A673 (cell line): Measurements from ENCODE around the gene LDB2. TPM values are rescaled to one million over a fixed set of nuclear protein-coding genes. Genes with fewer than 3 reads are reported as not detected.

Source experiments
- BruUV-seq: library from RNA; stranded (reverse); fragments of 400-500 nt; replicated peaks from 2 replicates; lab custom pipeline; 2021; lab: Mats Ljungman, UMichigan
- CTCF ChIA-PET: fragments of 300-600 bp; sonication (Branson Sonifier 250); formaldehyde crosslinking; loops from one replicate; lab custom pipeline; 2022; ENCODE audit warnings: antibody characterized with exemption; lab: Charles Lee
- POLR2A ChIA-PET: fragments of 300-600 bp; sonication (Branson Sonifier 250); formaldehyde crosslinking; loops from one replicate; lab custom pipeline; 2022; ENCODE audit warnings: antibody characterized with exemption; ENCODE audit not compliant: low non-redundant PET; lab: Charles Lee
- DNase-seq: peaks from one replicate; pipeline ENCODE4 v3.0.0-alpha.2; 2015; ENCODE audit warnings: low spot score
- H3K27ac ChIP-seq: fragments of 200-600 bp; sonication (generic); 2 replicates; pipeline ENCODE4 v1.5.1; 2016; ENCODE audit warnings: mixed run types, low read depth, mild to moderate bottlenecking, mixed read lengths, antibody characterized with exemption, low read length; ENCODE audit not compliant: poor library complexity, severe bottlenecking
- H3K27me3 ChIP-seq: fragments of 200-600 bp; sonication (generic); replicated peaks from 2 replicates; pipeline ENCODE4 v1.6.1; 2017; ENCODE audit warnings: mixed run types, low read depth, mild to moderate bottlenecking, mixed read lengths, antibody characterized with exemption, low read length; ENCODE audit not compliant: insufficient read depth, poor library complexity
- H3K36me3 ChIP-seq: fragments of 200-600 bp; sonication (generic); 2 replicates; pipeline ENCODE4 v1.6.1; 2016; ENCODE audit warnings: mixed run types, mild to moderate bottlenecking, mixed read lengths, antibody characterized with exemption, low read length; ENCODE audit not compliant: insufficient read depth, poor library complexity, severe bottlenecking
- H3K4me1 ChIP-seq: fragments of 200-600 bp; sonication (generic); 2 replicates; pipeline ENCODE4 v1.6.1; 2017; ENCODE audit warnings: mixed run types, mild to moderate bottlenecking, mixed read lengths, antibody characterized with exemption, low read length; ENCODE audit not compliant: insufficient read depth, poor library complexity, severe bottlenecking
- H3K4me3 ChIP-seq: fragments of 200-600 bp; sonication (generic); 2 replicates; pipeline ENCODE4 v1.5.1; 2016; ENCODE audit warnings: low read depth, mixed run types, mild to moderate bottlenecking, mixed read lengths, low read length; ENCODE audit not compliant: poor library complexity, severe bottlenecking
- H3K9me3 ChIP-seq: fragments of 200-600 bp; sonication (generic); 2 replicates; pipeline ENCODE4 v1.6.1; 2016; ENCODE audit warnings: mixed run types, low read depth, mild to moderate bottlenecking, mixed read lengths, antibody characterized with exemption, low read length; ENCODE audit not compliant: poor library complexity, severe bottlenecking
- EZH2 ChIP-seq: fragments of 200-600 bp; sonication (generic); IDR thresholded peaks from 2 replicates; pipeline ENCODE4 v1.6.1; 2017; ENCODE audit warnings: borderline replicate concordance, low read depth, mild to moderate bottlenecking, mixed read lengths, antibody characterized with exemption, low read length; ENCODE audit not compliant: poor library complexity, severe bottlenecking
- intact Hi-C: fragments of 100-400 bp; cut with micrococcal nuclease; formaldehyde crosslinking; loops from one replicate; pipeline ENCODE4 v1.10.0; 2022; ENCODE audit not compliant: unreplicated experiment
- total RNA-seq: library from RNA; stranded (reverse); gene quantifications from 2 replicates; pipeline ENCODE4 v1.2.3, GENCODE V29; 2021
- TF ChIP-seq, protein P1 (sequence below): fragments of 300-800, 200-600 bp; sonication (generic); conservative IDR thresholded peaks from 2 replicates; pipeline ENCODE4 v1.5.1; 2017; ENCODE audit warnings: low read depth, mild to moderate bottlenecking, antibody characterized with exemption, low read length, moderate library complexity, mixed read lengths

The LDB2 gene
- total RNA-seq, 1 experiment from 2014 or later: 47.4 TPM

DNA sequence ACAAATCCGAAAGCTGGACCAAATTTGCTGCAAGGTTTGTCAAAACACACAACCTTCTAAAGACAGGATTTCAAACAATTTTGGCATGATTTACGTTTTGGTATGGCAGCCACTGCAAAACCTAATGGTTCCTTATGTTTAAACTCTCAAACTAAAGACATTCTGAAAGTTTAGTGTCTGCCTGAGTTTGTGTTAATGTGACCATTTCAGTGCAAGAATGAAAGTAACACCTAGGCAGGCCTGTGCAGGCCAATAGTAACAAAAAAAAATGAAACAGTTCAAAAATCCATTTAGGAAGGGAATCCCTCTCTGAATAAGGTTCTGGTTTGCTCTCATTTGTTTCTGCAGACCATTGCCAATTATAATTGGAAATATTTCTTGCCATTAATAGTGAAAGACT is 1.9 kb upstream of the LDB2 start:
- BruUV-seq: no TSS peak
- ChIA-PET POLR2A (no interaction called here), CTCF (no interaction called here)
- Histone ChIP-seq H3K9me3 (no peaks in the 10 kb centered on the region), H3K27me3 (no peaks in the 10 kb centered on the region), H3K27ac (no peak overlapping the region), H3K4me1 (peaks cover 19% of the 10 kb centered on the region), H3K36me3 (no peaks in the 10 kb centered on the region), H3K4me3 (no peak overlapping the region)
- intact Hi-C loops: no loop called here
- DNase-seq: no peak
- TF ChIP-seq, protein P1, sequence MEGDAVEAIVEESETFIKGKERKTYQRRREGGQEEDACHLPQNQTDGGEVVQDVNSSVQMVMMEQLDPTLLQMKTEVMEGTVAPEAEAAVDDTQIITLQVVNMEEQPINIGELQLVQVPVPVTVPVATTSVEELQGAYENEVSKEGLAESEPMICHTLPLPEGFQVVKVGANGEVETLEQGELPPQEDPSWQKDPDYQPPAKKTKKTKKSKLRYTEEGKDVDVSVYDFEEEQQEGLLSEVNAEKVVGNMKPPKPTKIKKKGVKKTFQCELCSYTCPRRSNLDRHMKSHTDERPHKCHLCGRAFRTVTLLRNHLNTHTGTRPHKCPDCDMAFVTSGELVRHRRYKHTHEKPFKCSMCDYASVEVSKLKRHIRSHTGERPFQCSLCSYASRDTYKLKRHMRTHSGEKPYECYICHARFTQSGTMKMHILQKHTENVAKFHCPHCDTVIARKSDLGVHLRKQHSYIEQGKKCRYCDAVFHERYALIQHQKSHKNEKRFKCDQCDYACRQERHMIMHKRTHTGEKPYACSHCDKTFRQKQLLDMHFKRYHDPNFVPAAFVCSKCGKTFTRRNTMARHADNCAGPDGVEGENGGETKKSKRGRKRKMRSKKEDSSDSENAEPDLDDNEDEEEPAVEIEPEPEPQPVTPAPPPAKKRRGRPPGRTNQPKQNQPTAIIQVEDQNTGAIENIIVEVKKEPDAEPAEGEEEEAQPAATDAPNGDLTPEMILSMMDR: no peak
- no peak for TF ChIP-seq EZH2

DNA sequence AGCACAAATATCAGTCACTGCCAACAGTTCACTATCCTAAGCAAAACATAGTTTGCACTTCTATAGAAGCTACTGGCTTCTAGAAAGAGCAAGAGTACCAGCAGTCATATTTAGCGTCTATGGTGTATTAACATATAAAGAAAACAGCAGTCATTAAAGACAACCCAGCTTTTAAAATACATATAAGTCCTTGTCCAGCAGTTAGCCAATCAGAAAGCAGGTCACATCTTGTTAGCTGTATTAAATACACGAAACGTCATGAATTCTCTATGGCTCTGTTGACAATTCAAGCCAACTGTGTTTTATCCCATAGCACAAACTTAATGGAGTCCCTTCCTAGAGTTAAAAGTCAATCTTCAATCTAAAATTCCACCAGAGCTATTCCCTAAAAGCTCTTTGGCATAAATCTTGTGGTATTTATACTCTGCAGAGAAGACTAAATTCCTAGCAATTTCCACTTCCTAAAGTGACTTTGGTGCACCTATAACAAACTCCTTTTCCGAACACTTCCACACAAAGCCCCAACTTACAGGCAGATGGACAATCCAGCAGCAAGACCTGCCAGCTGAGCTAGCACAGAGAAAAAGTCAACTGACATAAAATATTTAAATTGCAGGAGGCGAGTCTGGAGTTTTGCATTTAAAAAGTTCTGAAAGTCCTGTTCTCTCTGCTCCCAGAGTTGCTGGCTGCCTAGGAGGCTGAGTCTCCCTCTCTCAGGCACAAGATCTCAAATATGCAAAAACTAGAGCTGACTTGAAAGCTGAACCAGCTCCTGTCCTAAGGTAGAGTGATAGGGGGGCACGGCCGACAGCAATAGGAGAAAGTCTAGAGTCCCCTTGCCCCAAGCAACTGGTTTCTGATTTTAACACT is 1.3 kb downstream of the LDB2 start:
- Histone ChIP-seq H3K36me3 (no peaks in the 10 kb centered on the region), H3K9me3 (no peaks in the 10 kb centered on the region), H3K4me1 (peaks cover 48% of the 10 kb centered on the region), H3K27me3 (no peaks in the 10 kb centered on the region), H3K27ac (peak overlapping the region; percentile 88), H3K4me3 (peak overlapping the region; percentile 71)
- BruUV-seq: no TSS peak
- ChIA-PET CTCF (interaction anchor here (1.3 kb wide), 1 partner anchor 103 kb away, joined by 3 read pairs; no protein-coding TSS in a partner anchor), POLR2A (no interaction called here)
- intact Hi-C loops: loop anchor here (5.0 to 10.0 kb wide), 2 partner anchors 100 to 212 kb away; no protein-coding TSS in a partner anchor
- TF ChIP-seq, protein P1: no peak
- no peak for TF ChIP-seq EZH2
- peak; percentile 72 for DNase-seq

DNA sequence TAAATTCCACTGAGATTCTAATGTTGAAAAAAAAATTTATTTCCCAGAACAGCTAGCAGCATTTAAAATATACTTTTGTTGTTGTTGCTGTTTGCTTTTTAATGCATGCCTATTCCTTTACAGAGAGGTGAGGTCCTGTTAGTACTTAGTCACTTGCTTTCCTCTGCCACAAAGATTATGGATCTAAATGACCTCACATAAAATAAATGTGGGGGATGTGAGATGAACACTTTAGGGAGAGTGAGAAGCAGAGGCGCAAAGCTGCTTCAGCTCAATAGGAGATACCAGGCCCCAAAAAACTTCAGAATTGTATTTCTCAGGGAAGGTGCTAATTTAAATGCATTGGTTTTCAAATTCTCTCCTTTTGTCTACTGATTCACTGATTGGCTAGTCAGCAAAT is 4.0 kb downstream of the LDB2 start:
- POLR2A ChIA-PET: no interaction called here
- TF ChIP-seq, protein P1: no peak
- TF ChIP-seq EZH2: no peak
- H3K4me3 ChIP-seq: peak overlapping the region; percentile 39
- H3K4me1 ChIP-seq: peaks cover 46% of the 10 kb centered on the region
- intact Hi-C loops: loop anchor here (10.0 kb wide), 1 partner anchor 210 kb away; no protein-coding TSS in a partner anchor
- CTCF ChIA-PET: no interaction called here
- no peaks in the 10 kb centered on the region for H3K27me3 ChIP-seq
- BruUV-seq: no TSS peak
- DNase-seq: peak; percentile 25
- H3K9me3 ChIP-seq: no peaks in the 10 kb centered on the region
- peak overlapping the region; percentile 88 for H3K27ac ChIP-seq
- peaks cover 3% of the 10 kb centered on the region for H3K36me3 ChIP-seq
